A172 (cell line): ENCODE measurements around the gene MGMT. TPM values are rescaled to one million over a fixed set of nuclear protein-coding genes. Genes with fewer than 3 reads are reported as not detected.

Experiments used
- DNase-seq: peaks from one replicate; pipeline ENCODE4 v3.0.0-alpha.2; 2015; ENCODE audit warnings: low spot score
- total RNA-seq: library from RNA; depleted of rRNA; stranded (reverse); fragments of >200 nt; shearing (Covaris generic); gene quantifications from 2 replicates; pipeline ENCODE4 v1.2.3, GENCODE V29; 2014

MGMT gene
- total RNA-seq, 1 experiment from 2014 or later, result not detected

- DNase-seq, result no peak
These were observed 262.1 kb downstream of the MGMT start for GRCh38 chr10:129728905-129729795.

GRCh38 chr10:129730272-129730992 lies 263.4 kb downstream of the MGMT start:
- DNase-seq, result no peak

- DNase-seq, result no peak
These were observed 263.9 kb downstream of the MGMT start for GRCh38 chr10:129730993-129731325.

GRCh38 chr10:129740532-129741279 lies 273.7 kb downstream of the MGMT start:
- DNase-seq, result no peak

GRCh38 chr10:129741280-129741977 lies 274.4 kb downstream of the MGMT start:
- DNase-seq, result no peak

- DNase-seq, result no peak
These were observed 275.1 kb downstream of the MGMT start for GRCh38 chr10:129741978-129742741.

GRCh38 chr10:129742742-129743550 lies 275.9 kb downstream of the MGMT start:
- no peak for DNase-seq

GRCh38 chr10:129743738-129744133 lies 276.7 kb downstream of the MGMT start:
- no peak for DNase-seq

GRCh38 chr10:129744134-129745111 lies 277.4 kb downstream of the MGMT start:
- DNase-seq, result no peak

GRCh38 chr10:129745186-129745750 lies 278.2 kb downstream of the MGMT start:
- DNase-seq, result no peak

GRCh38 chr10:129754211-129755050 lies 287.4 kb downstream of the MGMT start:
- DNase-seq, result no peak

- no peak for DNase-seq
These were observed 288.1 kb downstream of the MGMT start for GRCh38 chr10:129755158-129755591.

GRCh38 chr10:129755621-129756020 lies 288.6 kb downstream of the MGMT start:
- no peak for DNase-seq

GRCh38 chr10:129756912-129757901 lies 290.2 kb downstream of the MGMT start:
- DNase-seq, result no peak

GRCh38 chr10:129758207-129759021 lies 291.4 kb downstream of the MGMT start:
- DNase-seq, result no peak
